GM23338 (cell line): ENCODE measurements around the gene GPX1. TPM values are rescaled to one million over a fixed set of nuclear protein-coding genes. Genes with fewer than 3 reads are reported as not detected.

ENCODE experiments used
- ATAC-seq: fragments of 200-7000 bp; cut with Tn5 transposase; 3 replicates; pipeline ENCODE4 v1.9.1; 2020
- DNase-seq: peaks from one replicate; pipeline ENCODE4 v3.0.0-alpha.2; 2015; ENCODE audit warnings: low spot score
- H2AFZ ChIP-seq: fragments of 200-600 bp; sonication (generic); 2 replicates; pipeline ENCODE4 v1.8.0; 2016; ENCODE audit warnings: antibody characterized with exemption, mild to moderate bottlenecking, moderate library complexity
- H3F3A ChIP-seq: fragments of 200-600 bp; sonication (generic); replicated peaks from 2 replicates; pipeline ENCODE4 v1.8.0; 2017; ENCODE audit warnings: antibody characterized with exemption, mixed run types, low read depth
- H3K27ac ChIP-seq: fragments of 200-600 bp; sonication (generic); 2 replicates; pipeline ENCODE4 v1.6.1; 2016; ENCODE audit warnings: low read depth
- H3K27me3 ChIP-seq: fragments of 200-600 bp; sonication (generic); 2 replicates; pipeline ENCODE4 v1.8.0; 2016; ENCODE audit warnings: mild to moderate bottlenecking, mixed run types, moderate library complexity; ENCODE audit not compliant: insufficient read depth
- H3K36me3 ChIP-seq: fragments of 200-600 bp; sonication (generic); 2 replicates; pipeline ENCODE4 v1.8.0; 2016; ENCODE audit warnings: mild to moderate bottlenecking; ENCODE audit not compliant: insufficient read depth
- H3K4me1 ChIP-seq: fragments of 200-600 bp; sonication (generic); 2 replicates; pipeline ENCODE4 v1.8.0; 2016; ENCODE audit warnings: mild to moderate bottlenecking, moderate library complexity; ENCODE audit not compliant: insufficient read depth
- H3K4me2 ChIP-seq: fragments of 200-600 bp; sonication (generic); 2 replicates; pipeline ENCODE4 v1.7.1; 2017; ENCODE audit warnings: mixed run types
- H3K4me3 ChIP-seq: fragments of 200-600 bp; sonication (generic); 2 replicates; pipeline ENCODE4 v1.6.1; 2016; ENCODE audit warnings: mixed run types
- H3K79me2 ChIP-seq: fragments of 200-600 bp; sonication (generic); replicated peaks from 2 replicates; pipeline ENCODE4 v1.8.0; 2017; ENCODE audit warnings: mild to moderate bottlenecking; ENCODE audit not compliant: insufficient read depth
- H3K9me2 ChIP-seq: fragments of 200-600 bp; sonication (generic); 2 replicates; pipeline ENCODE4 v1.8.0; 2017; ENCODE audit not compliant: insufficient read depth
- H4K20me1 ChIP-seq: fragments of 200-600 bp; sonication (generic); replicated peaks from 2 replicates; pipeline ENCODE4 v1.8.0; 2017; ENCODE audit warnings: mild to moderate bottlenecking; ENCODE audit not compliant: insufficient read depth
- H3K27ac Mint-ChIP-seq: 2 replicates; pipeline ENCODE4 v1.8.0; 2020; ENCODE audit warnings: inconsistent platforms, mild to moderate bottlenecking, moderate library complexity, mixed read lengths
- H3K27me3 Mint-ChIP-seq: 3 replicates; pipeline ENCODE4 v1.8.0; 2022; ENCODE audit warnings: low read depth, mild to moderate bottlenecking, moderate library complexity, mixed read lengths, inconsistent platforms; ENCODE audit not compliant: insufficient read depth, poor library complexity
- H3K36me3 Mint-ChIP-seq: 3 replicates; pipeline ENCODE4 v1.8.0; 2021; ENCODE audit warnings: low read depth, mild to moderate bottlenecking, inconsistent platforms, moderate library complexity, mixed read lengths
- H3K4me1 Mint-ChIP-seq: 3 replicates; pipeline ENCODE4 v1.8.0; 2020; ENCODE audit warnings: mild to moderate bottlenecking, inconsistent platforms, mixed read lengths
- H3K4me3 Mint-ChIP-seq: 3 replicates; pipeline ENCODE4 v1.8.0; 2021; ENCODE audit warnings: moderate library complexity, mild to moderate bottlenecking, inconsistent platforms, mixed read lengths
- H3K9me3 Mint-ChIP-seq: 3 replicates; pipeline ENCODE4 v1.8.0; 2020; ENCODE audit warnings: moderate library complexity, mild to moderate bottlenecking, inconsistent platforms, mixed read lengths
- CREB1 ChIP-seq: fragments of 250-450 bp; sonication (Bioruptor Pico); IDR thresholded peaks from 2 replicates; pipeline ENCODE4 v1.5.0; 2020; ENCODE audit warnings: low read depth, mild to moderate bottlenecking, moderate library complexity
- CTCF ChIP-seq, 2 experiments: fragments of 200-600 bp in 1 of 2; sonication (generic) in 1 of 2; conservative IDR thresholded peaks; 2 replicates each; pipeline versions ENCODE4 v1.5.1 to v1.6.1; 2016 to 2017; ENCODE audit warnings: antibody characterized with exemption in 2 of 2, low read depth in 2 of 2, mild to moderate bottlenecking in 2 of 2, moderate library complexity in 1 of 2
- ETS1 ChIP-seq: IDR thresholded peaks from 2 replicates; pipeline ENCODE4 v1.6.1; 2016; ENCODE audit warnings: antibody characterized with exemption
- EZH2 ChIP-seq: fragments of 200-600 bp; sonication (generic); IDR thresholded peaks from one replicate; pipeline ENCODE4 v1.8.0; 2017; ENCODE audit warnings: antibody characterized with exemption, mild to moderate bottlenecking, low read depth; ENCODE audit not compliant: unreplicated experiment
- EZH2phosphoT487 ChIP-seq: fragments of 200-600 bp; sonication (generic); IDR thresholded peaks from one replicate; pipeline ENCODE4 v1.8.1; 2018; ENCODE audit warnings: antibody characterized with exemption; ENCODE audit not compliant: unreplicated experiment
- JUNB ChIP-seq: IDR thresholded peaks from one replicate; pipeline ENCODE4 v1.6.1; 2016; ENCODE audit warnings: antibody characterized with exemption; ENCODE audit not compliant: unreplicated experiment
- NANOG ChIP-seq: IDR thresholded peaks from 2 replicates; pipeline ENCODE4 v1.6.1; 2016; ENCODE audit warnings: antibody characterized with exemption, borderline replicate concordance
- POLR2AphosphoS5 ChIP-seq: IDR thresholded peaks from 2 replicates; pipeline ENCODE4 v1.6.1; 2016; ENCODE audit warnings: antibody characterized with exemption, low read depth
- REST ChIP-seq: IDR thresholded peaks from one replicate; pipeline ENCODE4 v1.6.1; 2018; ENCODE audit warnings: antibody characterized with exemption; ENCODE audit not compliant: unreplicated experiment
- STAT1 ChIP-seq: IDR thresholded peaks from one replicate; pipeline ENCODE4 v1.6.1; 2016; ENCODE audit warnings: antibody characterized with exemption; ENCODE audit not compliant: unreplicated experiment
- ZNF114 ChIP-seq: fragments of 250-450 bp; sonication (Bioruptor Pico); IDR thresholded peaks from 2 replicates; pipeline ENCODE4 v1.5.0; 2020; ENCODE audit warnings: mild to moderate bottlenecking, moderate library complexity
- ZNF331 ChIP-seq: fragments of 250-450 bp; sonication (Bioruptor Pico); IDR thresholded peaks from 2 replicates; pipeline ENCODE4 v1.5.0; 2020; ENCODE audit warnings: low read depth, mild to moderate bottlenecking, moderate library complexity
- ZNF462 ChIP-seq: fragments of 250-450 bp; sonication (Bioruptor Pico); IDR thresholded peaks from 2 replicates; pipeline ENCODE4 v1.5.0; 2020; ENCODE audit warnings: mild to moderate bottlenecking, moderate library complexity
- polyA plus RNA-seq: library from polyadenylated mRNA; unstranded; fragments of >200 nt; fragmentation: Nextera tagmentation; extraction: Ambion mirVana; gene quantifications from 2 replicates; pipeline ENCODE4 v1.2.1, GENCODE V29; 2016
- total RNA-seq: library from RNA; depleted of rRNA; stranded (reverse); fragments of >200 nt; shearing (Covaris generic); gene quantifications from 2 replicates; pipeline ENCODE4 v1.2.3, GENCODE V29; 2014

The GPX1 gene
- total and polyA plus RNA-seq, 2 experiments from 2014 or later: 247 to 394 TPM

GRCh38 chr3:49387721-49388120, 29.6 kb upstream of the GPX1 start:
- no peak overlapping the region; the same call in 1 of the 2 replicates for H3K27ac Mint-ChIP-seq
- DNase-seq: no peak
- TF ChIP-seq ZNF114 (CRISPR knock-in tag) (no peak), EZH2 (no peak), REST (no peak), STAT1 (no peak), POLR2AphosphoS5 (no peak), ETS1 (no peak), CTCF (conservative IDR thresholded peaks at IDR 0.05; ENCODE audit: low read depth in 2 of 2) (no peak), NANOG (no peak), ZNF462 (CRISPR knock-in tag) (no peak), CREB1 (CRISPR knock-in tag) (no peak), JUNB (no peak), ZNF331 (CRISPR knock-in tag) (no peak), EZH2phosphoT487 (no peak)

More at GRCh38 chr3:49387721-49388120, 29.6 kb upstream of the GPX1 start:
- no peak overlapping the region for H3K4me2 ChIP-seq
- no peaks in the 10 kb centered on the region for H3K4me1 ChIP-seq
- no peak overlapping the region for H3K27ac ChIP-seq
- H3K9me2 ChIP-seq: no peaks in the 10 kb centered on the region
- H4K20me1 ChIP-seq: peaks cover 62% of the 10 kb centered on the region
- no peaks in the 10 kb centered on the region for H3K36me3 ChIP-seq
- H3K79me2 ChIP-seq: peaks cover 100% of the 10 kb centered on the region
- Mint-ChIP-seq H3K9me3 (no peaks in the 10 kb centered on the region), H3K4me3 (no peak overlapping the region), H3K36me3 (peaks cover 3% of the 10 kb centered on the region; the same call in 2 of the 3 replicates), H3K4me1 (no peaks in the 10 kb centered on the region), H3K27me3 (no peaks in the 10 kb centered on the region)
- peaks cover 4% of the 10 kb centered on the region; the same call in 1 of the 2 replicates for H3F3A ChIP-seq
- no peak overlapping the region for H2AFZ ChIP-seq
- no peak overlapping the region for H3K4me3 ChIP-seq
- H3K27me3 ChIP-seq: no peaks in the 10 kb centered on the region
- no peak for ATAC-seq
